HEK293 (cell line): Measurements from ENCODE around the gene FXYD4.

Experiments used
- CTCF ChIA-PET: fragments of 350-600 bp; formaldehyde crosslinking; extraction: SDS; loops from one replicate; lab custom pipeline; 2021; ENCODE audit warnings: antibody characterized with exemption; lab: Yijun Ruan, JAX
- POLR2A ChIA-PET: fragments of 300-600 bp; formaldehyde crosslinking; extraction: SDS; loops from one replicate; lab custom pipeline; 2020; ENCODE audit warnings: antibody characterized with exemption, inconsistent platforms; lab: Yijun Ruan, JAX
- H3K27ac ChIP-seq: fragments of 200-500 bp; sonication (Bioruptor generic); 2 replicates; pipeline ENCODE4 v1.5.1; 2014; ENCODE audit warnings: low read depth, low read length, control low read depth, inconsistent platforms; ENCODE audit errors: extremely low read depth
- H3K36me3 ChIP-seq, 2 experiments: fragments of 200-500 bp in 1 of 2; sonication (Bioruptor generic) in 1 of 2; 1 replicate in 1 of 2; 2 replicates in 1 of 2; pipeline ENCODE4 v1.5.1; 2014 to 2017; ENCODE audit warnings: inconsistent platforms in 2 of 2, low read length in 2 of 2; ENCODE audit not compliant: control insufficient read depth in 2 of 2, insufficient read depth in 1 of 2
- H3K4me1 ChIP-seq: fragments of 200-500 bp; sonication (Bioruptor generic); 2 replicates; pipeline ENCODE4 v1.5.1; 2014; ENCODE audit warnings: mild to moderate bottlenecking, low read length, inconsistent platforms; ENCODE audit not compliant: control insufficient read depth, insufficient read depth
- H3K4me3 ChIP-seq: 2 replicates; pipeline ENCODE4 v1.5.1; 2011; ENCODE audit warnings: low read depth, mild to moderate bottlenecking, control low read depth, low read length, moderate library complexity
- H3K9me3 ChIP-seq: fragments of 200-500 bp; sonication (Bioruptor generic); 2 replicates; pipeline ENCODE4 v1.5.1; 2014; ENCODE audit warnings: low read depth, low read length, inconsistent platforms; ENCODE audit not compliant: control insufficient read depth, insufficient read depth
- GFI1B ChIP-seq: fragments of 450-650 bp; formaldehyde crosslinking; IDR thresholded peaks from 2 replicates; pipeline ENCODE4 v1.5.1; 2016; ENCODE audit warnings: missing biosample characterization, missing genetic modification characterization
- PRDM1 ChIP-seq: fragments of 450-650 bp; formaldehyde crosslinking; IDR thresholded peaks from 2 replicates; pipeline ENCODE4; 2016; ENCODE audit warnings: missing biosample characterization, missing genetic modification characterization
- REPIN1 ChIP-seq: fragments of 450-650 bp; formaldehyde crosslinking; IDR thresholded peaks from 2 replicates; pipeline ENCODE4 v1.5.1; 2017; ENCODE audit warnings: missing biosample characterization, missing genetic modification characterization, low read depth
- SCRT1 ChIP-seq: fragments of 450-650 bp; formaldehyde crosslinking; IDR thresholded peaks from 2 replicates; pipeline ENCODE4 v1.5.1; 2016; ENCODE audit warnings: missing biosample characterization, missing genetic modification characterization, borderline replicate concordance
- ZBTB20 ChIP-seq: fragments of 450-650 bp; formaldehyde crosslinking; IDR thresholded peaks from 2 replicates; pipeline ENCODE4 v1.5.1; 2016; ENCODE audit warnings: missing biosample characterization, missing genetic modification characterization
- ZNF341 ChIP-seq: fragments of 450-650 bp; formaldehyde crosslinking; IDR thresholded peaks from 2 replicates; pipeline ENCODE4; 2016; ENCODE audit warnings: low read depth, missing biosample characterization, missing genetic modification characterization
- ZNF366 ChIP-seq: fragments of 450-650 bp; formaldehyde crosslinking; conservative IDR thresholded peaks from 2 replicates; pipeline ENCODE4 v1.5.1; 2016; ENCODE audit warnings: missing biosample characterization, missing genetic modification characterization
- ZNF596 ChIP-seq: fragments of 450-650 bp; IDR thresholded peaks from 2 replicates; pipeline ENCODE4 v1.5.0; 2018; ENCODE audit warnings: missing biosample characterization, mild to moderate bottlenecking, missing genetic modification characterization, moderate library complexity
- TF ChIP-seq, protein P1 (sequence below): fragments of 450-650 bp; formaldehyde crosslinking; IDR thresholded peaks from 2 replicates; pipeline ENCODE4 v1.5.1; 2017; ENCODE audit warnings: missing biosample characterization, mild to moderate bottlenecking, missing genetic modification characterization, moderate library complexity
- TF ChIP-seq, protein P2 (sequence below): fragments of 450-650 bp; formaldehyde crosslinking; IDR thresholded peaks from 2 replicates; pipeline ENCODE4 v1.5.1; 2016; ENCODE audit warnings: missing biosample characterization, missing genetic modification characterization
- TF ChIP-seq, protein P3 (sequence below): fragments of 450-650 bp; formaldehyde crosslinking; IDR thresholded peaks from 2 replicates; pipeline ENCODE4 v1.5.1; 2016; ENCODE audit warnings: missing biosample characterization, missing genetic modification characterization
- TF ChIP-seq, protein P4 (sequence below): fragments of 450-650 bp; formaldehyde crosslinking; IDR thresholded peaks from 2 replicates; pipeline ENCODE4 v1.5.1; 2016; ENCODE audit warnings: missing biosample characterization, missing genetic modification characterization
- TF ChIP-seq, protein P5 (sequence below): fragments of 450-650 bp; formaldehyde crosslinking; IDR thresholded peaks from 2 replicates; pipeline ENCODE4 v1.5.1; 2016; ENCODE audit warnings: missing biosample characterization, missing genetic modification characterization

The FXYD4 gene, protein sequence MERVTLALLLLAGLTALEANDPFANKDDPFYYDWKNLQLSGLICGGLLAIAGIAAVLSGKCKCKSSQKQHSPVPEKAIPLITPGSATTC

DNA sequence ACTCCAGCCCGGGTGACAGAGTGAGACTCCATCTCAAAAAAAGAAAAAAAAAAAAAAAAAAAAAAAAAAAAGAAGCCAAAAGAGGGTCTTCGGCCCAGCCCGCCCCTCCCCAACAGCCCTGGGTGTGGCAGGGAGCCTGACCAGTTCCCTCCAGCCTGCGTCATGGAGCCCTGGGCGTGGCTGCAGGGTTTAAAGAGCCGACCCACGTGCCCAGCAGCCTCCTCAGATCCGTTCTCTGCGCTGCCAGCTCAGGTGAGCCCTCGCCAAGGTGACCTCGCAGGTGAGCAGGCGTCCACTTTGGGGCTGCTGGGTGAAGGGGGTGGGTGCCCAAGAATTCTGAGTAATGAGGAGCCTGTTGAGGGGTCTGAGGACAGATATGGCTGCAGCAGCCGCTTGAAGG, at the start of gene FXYD4:
Gene FXYD4, plus strand, starts transcription at position 219 of the 400 bp plus-strand sequence. CDS start 2,111 bp downstream, outside the sequence.
- Histone ChIP-seq H3K4me1 (no peaks in the 10 kb centered on the region), H3K36me3 (no peaks in the 10 kb centered on the region), H3K9me3 (no peaks in the 10 kb centered on the region), H3K27ac (no peak within 1 kb of the TSS), H3K4me3 (no peak within 1 kb of the TSS)
- ChIA-PET CTCF (no interaction called here), POLR2A (interaction anchor here (0.7 kb wide), 1 partner anchor 55 kb away, joined by 6 read pairs; no protein-coding TSS in a partner anchor)
- no peak for TF ChIP-seq PRDM1 (tag by site-specific recombination)
- no peak for TF ChIP-seq SCRT1 (tag by site-specific recombination)
- no peak for TF ChIP-seq GFI1B
- TF ChIP-seq, protein P1, sequence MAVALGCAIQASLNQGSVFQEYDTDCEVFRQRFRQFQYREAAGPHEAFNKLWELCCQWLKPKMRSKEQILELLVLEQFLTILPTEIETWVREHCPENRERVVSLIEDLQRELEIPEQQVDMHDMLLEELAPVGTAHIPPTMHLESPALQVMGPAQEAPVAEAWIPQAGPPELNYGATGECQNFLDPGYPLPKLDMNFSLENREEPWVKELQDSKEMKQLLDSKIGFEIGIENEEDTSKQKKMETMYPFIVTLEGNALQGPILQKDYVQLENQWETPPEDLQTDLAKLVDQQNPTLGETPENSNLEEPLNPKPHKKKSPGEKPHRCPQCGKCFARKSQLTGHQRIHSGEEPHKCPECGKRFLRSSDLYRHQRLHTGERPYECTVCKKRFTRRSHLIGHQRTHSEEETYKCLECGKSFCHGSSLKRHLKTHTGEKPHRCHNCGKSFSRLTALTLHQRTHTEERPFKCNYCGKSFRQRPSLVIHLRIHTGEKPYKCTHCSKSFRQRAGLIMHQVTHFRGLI (tag by site-specific recombination), result no peak

DNA sequence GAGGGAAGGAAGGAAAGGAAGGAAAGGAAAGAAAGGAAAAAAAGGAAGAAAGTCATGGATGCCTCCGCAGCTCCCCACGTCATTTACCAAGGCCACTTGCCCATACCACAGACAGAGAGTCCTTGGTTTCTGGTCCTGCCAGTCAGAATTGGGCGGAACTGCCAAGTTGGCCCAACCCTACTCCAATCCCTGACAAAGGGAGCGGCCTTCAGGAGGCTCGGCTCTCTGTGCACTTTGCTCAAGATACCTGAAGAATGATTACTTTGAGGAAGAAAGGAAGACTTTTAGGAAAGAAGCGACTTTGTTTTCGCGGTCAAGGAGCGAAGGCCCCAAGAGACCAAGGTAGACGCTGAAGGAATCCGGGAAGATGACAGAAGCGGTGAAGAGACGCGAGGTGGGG, 49.1 kb upstream of the FXYD4 start:
- H3K9me3 ChIP-seq, result no peaks in the 10 kb centered on the region
- no peak for TF ChIP-seq ZNF596 (tag by site-specific recombination)
- 0 out of 2 replicates have a peak, but pooled peaks have one; percentile 27 for TF ChIP-seq ZNF366 (tag by site-specific recombination)
- TF ChIP-seq ZBTB20 (tag by site-specific recombination), result no peak
- TF ChIP-seq, protein P2, sequence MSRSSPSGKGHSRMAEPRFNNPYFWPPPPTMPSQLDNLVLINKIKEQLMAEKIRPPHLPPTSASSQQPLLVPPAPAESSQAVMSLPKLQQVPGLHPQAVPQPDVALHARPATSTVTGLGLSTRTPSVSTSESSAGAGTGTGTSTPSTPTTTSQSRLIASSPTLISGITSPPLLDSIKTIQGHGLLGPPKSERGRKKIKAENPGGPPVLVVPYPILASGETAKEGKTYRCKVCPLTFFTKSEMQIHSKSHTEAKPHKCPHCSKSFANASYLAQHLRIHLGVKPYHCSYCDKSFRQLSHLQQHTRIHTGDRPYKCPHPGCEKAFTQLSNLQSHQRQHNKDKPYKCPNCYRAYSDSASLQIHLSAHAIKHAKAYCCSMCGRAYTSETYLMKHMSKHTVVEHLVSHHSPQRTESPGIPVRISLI, result no peak
- TF ChIP-seq, protein P3, sequence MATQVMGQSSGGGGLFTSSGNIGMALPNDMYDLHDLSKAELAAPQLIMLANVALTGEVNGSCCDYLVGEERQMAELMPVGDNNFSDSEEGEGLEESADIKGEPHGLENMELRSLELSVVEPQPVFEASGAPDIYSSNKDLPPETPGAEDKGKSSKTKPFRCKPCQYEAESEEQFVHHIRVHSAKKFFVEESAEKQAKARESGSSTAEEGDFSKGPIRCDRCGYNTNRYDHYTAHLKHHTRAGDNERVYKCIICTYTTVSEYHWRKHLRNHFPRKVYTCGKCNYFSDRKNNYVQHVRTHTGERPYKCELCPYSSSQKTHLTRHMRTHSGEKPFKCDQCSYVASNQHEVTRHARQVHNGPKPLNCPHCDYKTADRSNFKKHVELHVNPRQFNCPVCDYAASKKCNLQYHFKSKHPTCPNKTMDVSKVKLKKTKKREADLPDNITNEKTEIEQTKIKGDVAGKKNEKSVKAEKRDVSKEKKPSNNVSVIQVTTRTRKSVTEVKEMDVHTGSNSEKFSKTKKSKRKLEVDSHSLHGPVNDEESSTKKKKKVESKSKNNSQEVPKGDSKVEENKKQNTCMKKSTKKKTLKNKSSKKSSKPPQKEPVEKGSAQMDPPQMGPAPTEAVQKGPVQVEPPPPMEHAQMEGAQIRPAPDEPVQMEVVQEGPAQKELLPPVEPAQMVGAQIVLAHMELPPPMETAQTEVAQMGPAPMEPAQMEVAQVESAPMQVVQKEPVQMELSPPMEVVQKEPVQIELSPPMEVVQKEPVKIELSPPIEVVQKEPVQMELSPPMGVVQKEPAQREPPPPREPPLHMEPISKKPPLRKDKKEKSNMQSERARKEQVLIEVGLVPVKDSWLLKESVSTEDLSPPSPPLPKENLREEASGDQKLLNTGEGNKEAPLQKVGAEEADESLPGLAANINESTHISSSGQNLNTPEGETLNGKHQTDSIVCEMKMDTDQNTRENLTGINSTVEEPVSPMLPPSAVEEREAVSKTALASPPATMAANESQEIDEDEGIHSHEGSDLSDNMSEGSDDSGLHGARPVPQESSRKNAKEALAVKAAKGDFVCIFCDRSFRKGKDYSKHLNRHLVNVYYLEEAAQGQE, result no peak
- peak; percentile 30; the same call in 1 of the 2 replicates for TF ChIP-seq PRDM1 (tag by site-specific recombination)
- TF ChIP-seq ZNF341 (tag by site-specific recombination), result no peak
- no peak for TF ChIP-seq REPIN1 (tag by site-specific recombination)
- TF ChIP-seq, protein P4, sequence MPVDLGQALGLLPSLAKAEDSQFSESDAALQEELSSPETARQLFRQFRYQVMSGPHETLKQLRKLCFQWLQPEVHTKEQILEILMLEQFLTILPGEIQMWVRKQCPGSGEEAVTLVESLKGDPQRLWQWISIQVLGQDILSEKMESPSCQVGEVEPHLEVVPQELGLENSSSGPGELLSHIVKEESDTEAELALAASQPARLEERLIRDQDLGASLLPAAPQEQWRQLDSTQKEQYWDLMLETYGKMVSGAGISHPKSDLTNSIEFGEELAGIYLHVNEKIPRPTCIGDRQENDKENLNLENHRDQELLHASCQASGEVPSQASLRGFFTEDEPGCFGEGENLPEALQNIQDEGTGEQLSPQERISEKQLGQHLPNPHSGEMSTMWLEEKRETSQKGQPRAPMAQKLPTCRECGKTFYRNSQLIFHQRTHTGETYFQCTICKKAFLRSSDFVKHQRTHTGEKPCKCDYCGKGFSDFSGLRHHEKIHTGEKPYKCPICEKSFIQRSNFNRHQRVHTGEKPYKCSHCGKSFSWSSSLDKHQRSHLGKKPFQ (tag by site-specific recombination), result no peak
- TF ChIP-seq, protein P5, sequence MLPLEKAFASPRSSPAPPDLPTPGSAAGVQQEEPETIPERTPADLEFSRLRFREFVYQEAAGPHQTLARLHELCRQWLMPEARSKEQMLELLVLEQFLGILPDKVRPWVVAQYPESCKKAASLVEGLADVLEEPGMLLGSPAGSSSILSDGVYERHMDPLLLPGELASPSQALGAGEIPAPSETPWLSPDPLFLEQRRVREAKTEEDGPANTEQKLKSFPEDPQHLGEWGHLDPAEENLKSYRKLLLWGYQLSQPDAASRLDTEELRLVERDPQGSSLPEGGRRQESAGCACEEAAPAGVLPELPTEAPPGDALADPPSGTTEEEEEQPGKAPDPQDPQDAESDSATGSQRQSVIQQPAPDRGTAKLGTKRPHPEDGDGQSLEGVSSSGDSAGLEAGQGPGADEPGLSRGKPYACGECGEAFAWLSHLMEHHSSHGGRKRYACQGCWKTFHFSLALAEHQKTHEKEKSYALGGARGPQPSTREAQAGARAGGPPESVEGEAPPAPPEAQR (tag by site-specific recombination), result no peak
- H3K4me3 ChIP-seq, result no peak overlapping the region
- H3K4me1 ChIP-seq, result no peaks in the 10 kb centered on the region
- no peaks in the 10 kb centered on the region for H3K36me3 ChIP-seq
- ChIA-PET CTCF (no interaction called here), POLR2A (no interaction called here)
- no peak overlapping the region for H3K27ac ChIP-seq
